Right lobe of liver (tissue), 6 donors: ENCODE measurements around the gene CRIP1. TPM values are rescaled to one million over a fixed set of nuclear protein-coding genes. Genes with fewer than 3 reads are reported as not detected.

Experiments
- ATAC-seq, 4 donors: fragments of 200-7000 bp; cut with Tn5 transposase; one replicate each; pipeline ENCODE4 v1.9.1; 2020; ENCODE audit warnings: mild to moderate bottlenecking in 4 of 4, moderate library complexity in 4 of 4
- DNase-seq, 3 donors: peaks; one replicate each; pipeline ENCODE4 v3.0.0-alpha.2; 2020
- H3K27ac ChIP-seq, 3 donors: fragments of 200-600 bp; one replicate each; pipeline ENCODE4 v1.8.0; 2022
- H3K27me3 ChIP-seq, 2 donors: fragments of 200-600 bp; one replicate each; pipeline ENCODE4 v1.8.0; 2022
- H3K36me3 ChIP-seq, 4 donors: fragments of 200-600 bp; sonication (generic) in 1 of 4; one replicate each; pipeline versions ENCODE4 v1.5.1 to v1.8.0; 2017 to 2022; ENCODE audit warnings: control low read depth in 1 of 4
- H3K4me1 ChIP-seq, 4 donors: fragments of 200-600 bp; sonication (generic) in 1 of 4; one replicate each; pipeline versions ENCODE4 v1.5.1 to v1.8.0; 2017 to 2022; ENCODE audit warnings: control low read depth in 1 of 4
- H3K4me3 ChIP-seq, 3 donors: fragments of 200-600 bp; one replicate each; pipeline ENCODE4 v1.8.0; 2022
- H3K9me3 ChIP-seq, 4 donors: fragments of 200-600 bp; sonication (generic) in 1 of 4; one replicate each; pipeline versions ENCODE4 v1.5.1 to v1.8.0; 2017 to 2022; ENCODE audit warnings: control low read depth in 1 of 4
- POLR2A ChIP-seq: fragments of 450-650 bp; IDR thresholded peaks from one replicate; pipeline ENCODE4 v1.6.1; 2017; ENCODE audit warnings: antibody characterized with exemption, mild to moderate bottlenecking
- WGBS: methylation state at CpG from one replicate; pipeline ENCODE4 v1.1.6; 2018; ENCODE audit warnings: low coverage, low lambda C conversion rate; ENCODE audit not compliant: insufficient coverage; ENCODE audit errors: missing lambda C conversion rate; 5-methylcytosine and 5-hydroxymethylcytosine counted together
- intact Hi-C, 2 donors: fragments of 100-400 bp; cut with DNase I; formaldehyde crosslinking; loops; one replicate each; pipeline versions ENCODE4 v1.11.2 to v1.14.1; 2022
- total RNA-seq, 6 experiments: library from RNA; depleted of rRNA in 2 of 6; stranded (reverse); fragments of >200 nt in 2 of 6; fragmentation: NEBNext Ultra II Directional in 3 of 6; extraction: Animal tissue kit (Norgen Biotek cat#: 25700) in 3 of 6; gene quantifications; one replicate each; pipeline versions ENCODE4 v1.1.0 to v1.2.4, GENCODE V29; 2016 to 2023
- TF ChIP-seq, protein P1 (sequence below), 4 donors: fragments of 200-600 bp in 3 of 4; fragments of 450-650 bp in 1 of 4; IDR thresholded peaks; one replicate each; pipeline versions ENCODE4 v1.5.1 to v1.8.0; 2016 to 2022; ENCODE audit warnings: antibody characterized with exemption in 4 of 4, mild to moderate bottlenecking in 2 of 4
- donor health status: DM: no; HTN: yes; CAD: no.
- donor health status: DM: no; HTN: no; CAD: no.
- donor health status: DM: no; HTN: no; CAD: no.
- donor health status: DM: no; HTN: yes; CAD: no.
- donor health status: DM: no; HTN: yes; CAD: no.

The CRIP1 gene
- total RNA-seq, 6 experiments from 2014 or later: 0.79 to 5.4 (median 2.7) TPM

DNA sequence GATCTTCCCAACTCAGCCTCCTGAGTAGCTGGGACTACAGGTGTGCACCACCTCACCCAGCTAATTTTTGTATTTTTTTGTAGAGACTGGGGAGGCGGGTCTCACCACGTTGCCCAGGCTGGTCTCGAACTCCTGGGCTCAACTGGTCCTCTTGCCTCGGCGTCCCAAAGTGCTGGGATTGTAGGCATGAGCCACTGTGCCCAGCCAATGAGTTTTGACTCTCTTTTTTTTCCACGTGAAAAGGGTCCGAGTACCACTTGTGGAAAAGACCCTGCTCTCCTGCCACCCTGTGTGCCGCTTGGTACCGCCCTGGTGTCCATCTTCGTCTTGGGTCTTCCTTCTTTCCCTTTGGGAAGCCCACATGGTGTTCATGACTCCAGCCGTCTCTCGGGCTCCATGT is 21.9 kb downstream of the CRIP1 start:
- 78% methylated on average over 8 of the region's 12 CpGs for WGBS
- Histone ChIP-seq H3K27me3 (no peaks in the 10 kb centered on the region), H3K4me1 (no peaks in the 10 kb centered on the region), H3K27ac (no peak overlapping the region), H3K4me3 (no peak overlapping the region), H3K36me3 (no peaks in the 10 kb centered on the region), H3K9me3 (no peaks in the 10 kb centered on the region)
- TF ChIP-seq POLR2A: no peak
- TF ChIP-seq, protein P1, sequence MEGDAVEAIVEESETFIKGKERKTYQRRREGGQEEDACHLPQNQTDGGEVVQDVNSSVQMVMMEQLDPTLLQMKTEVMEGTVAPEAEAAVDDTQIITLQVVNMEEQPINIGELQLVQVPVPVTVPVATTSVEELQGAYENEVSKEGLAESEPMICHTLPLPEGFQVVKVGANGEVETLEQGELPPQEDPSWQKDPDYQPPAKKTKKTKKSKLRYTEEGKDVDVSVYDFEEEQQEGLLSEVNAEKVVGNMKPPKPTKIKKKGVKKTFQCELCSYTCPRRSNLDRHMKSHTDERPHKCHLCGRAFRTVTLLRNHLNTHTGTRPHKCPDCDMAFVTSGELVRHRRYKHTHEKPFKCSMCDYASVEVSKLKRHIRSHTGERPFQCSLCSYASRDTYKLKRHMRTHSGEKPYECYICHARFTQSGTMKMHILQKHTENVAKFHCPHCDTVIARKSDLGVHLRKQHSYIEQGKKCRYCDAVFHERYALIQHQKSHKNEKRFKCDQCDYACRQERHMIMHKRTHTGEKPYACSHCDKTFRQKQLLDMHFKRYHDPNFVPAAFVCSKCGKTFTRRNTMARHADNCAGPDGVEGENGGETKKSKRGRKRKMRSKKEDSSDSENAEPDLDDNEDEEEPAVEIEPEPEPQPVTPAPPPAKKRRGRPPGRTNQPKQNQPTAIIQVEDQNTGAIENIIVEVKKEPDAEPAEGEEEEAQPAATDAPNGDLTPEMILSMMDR (IDR thresholded peaks at IDR 0.05): no peak
- ATAC-seq (no peak), DNase-seq (no peak)
- intact Hi-C loops: no loop called here

- TF ChIP-seq, protein P1 (IDR thresholded peaks at IDR 0.05): no peak
- no peak for TF ChIP-seq POLR2A
- WGBS: 72% methylated on average over 3 of the region's 5 CpGs
- Histone ChIP-seq H3K27me3 (no peaks in the 10 kb centered on the region), H3K9me3 (no peaks in the 10 kb centered on the region), H3K36me3 (no peaks in the 10 kb centered on the region), H3K4me1 (no peaks in the 10 kb centered on the region), H3K4me3 (no peak overlapping the region), H3K27ac (no peak overlapping the region)
- DNase-seq: no peak
- no peak for ATAC-seq
- intact Hi-C loops: no loop called here
Observed at GRCh38 chr14:105517096-105517495, 30.4 kb downstream of the CRIP1 start.

GRCh38 chr14:105519946-105520698 is 33.4 kb downstream of the CRIP1 start:
- Histone ChIP-seq H3K27ac (no peak overlapping the region), H3K4me3 (no peak overlapping the region), H3K36me3 (no peaks in the 10 kb centered on the region), H3K4me1 (no peaks in the 10 kb centered on the region), H3K9me3 (no peaks in the 10 kb centered on the region), H3K27me3 (no peaks in the 10 kb centered on the region)
- intact Hi-C loops: loop anchor here in 1 of 2 donors (10.0 kb wide), 1 partner anchor 145 kb away; no protein-coding TSS in a partner anchor
- 66% methylated on average over 10 of the region's 14 CpGs for WGBS
- ATAC-seq (no peak), DNase-seq (no peak)
- TF ChIP-seq, protein P1 (IDR thresholded peaks at IDR 0.05): no peak
- no peak for TF ChIP-seq POLR2A

- DNase-seq (no peak), ATAC-seq (no peak)
- Histone ChIP-seq H3K9me3 (no peaks in the 10 kb centered on the region), H3K36me3 (no peaks in the 10 kb centered on the region), H3K27me3 (no peaks in the 10 kb centered on the region), H3K4me1 (peaks cover 0 to 17% (median 0%) of the 10 kb centered on the region in 4 donors), H3K27ac (no peak overlapping the region), H3K4me3 (no peak overlapping the region)
- intact Hi-C loops: loop anchor here in 1 of 2 donors (10.0 kb wide), 1 partner anchor 151 kb away; no protein-coding TSS in a partner anchor
- TF ChIP-seq POLR2A: no peak
- TF ChIP-seq, protein P1 (IDR thresholded peaks at IDR 0.05): no peak
- WGBS: 92% methylated on average over 5 of the region's 9 CpGs
Observed at GRCh38 chr14:105525326-105525725, 38.6 kb downstream of the CRIP1 start.
